C4-2B (cell line): ENCODE measurements around the gene CSTA.

Experiments
- ZFX ChIP-seq: fragments of 450-650 bp; IDR thresholded peaks from 2 replicates; pipeline ENCODE4 v1.6.1; 2017
- TF ChIP-seq, protein P1 (sequence below): fragments of 450-650 bp; conservative IDR thresholded peaks from 2 replicates; pipeline ENCODE4 v1.5.1; 2017; ENCODE audit warnings: mild to moderate bottlenecking

DNA sequence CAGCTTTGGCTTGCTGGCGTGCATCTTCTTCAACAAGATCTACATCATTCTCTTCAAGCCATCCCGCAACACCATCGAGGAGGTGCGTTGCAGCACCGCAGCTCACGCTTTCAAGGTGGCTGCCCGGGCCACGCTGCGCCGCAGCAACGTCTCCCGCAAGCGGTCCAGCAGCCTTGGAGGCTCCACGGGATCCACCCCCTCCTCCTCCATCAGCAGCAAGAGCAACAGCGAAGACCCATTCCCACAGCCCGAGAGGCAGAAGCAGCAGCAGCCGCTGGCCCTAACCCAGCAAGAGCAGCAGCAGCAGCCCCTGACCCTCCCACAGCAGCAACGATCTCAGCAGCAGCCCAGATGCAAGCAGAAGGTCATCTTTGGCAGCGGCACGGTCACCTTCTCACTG is 40.6 kb upstream of the CSTA start:
- TF ChIP-seq, protein P1, sequence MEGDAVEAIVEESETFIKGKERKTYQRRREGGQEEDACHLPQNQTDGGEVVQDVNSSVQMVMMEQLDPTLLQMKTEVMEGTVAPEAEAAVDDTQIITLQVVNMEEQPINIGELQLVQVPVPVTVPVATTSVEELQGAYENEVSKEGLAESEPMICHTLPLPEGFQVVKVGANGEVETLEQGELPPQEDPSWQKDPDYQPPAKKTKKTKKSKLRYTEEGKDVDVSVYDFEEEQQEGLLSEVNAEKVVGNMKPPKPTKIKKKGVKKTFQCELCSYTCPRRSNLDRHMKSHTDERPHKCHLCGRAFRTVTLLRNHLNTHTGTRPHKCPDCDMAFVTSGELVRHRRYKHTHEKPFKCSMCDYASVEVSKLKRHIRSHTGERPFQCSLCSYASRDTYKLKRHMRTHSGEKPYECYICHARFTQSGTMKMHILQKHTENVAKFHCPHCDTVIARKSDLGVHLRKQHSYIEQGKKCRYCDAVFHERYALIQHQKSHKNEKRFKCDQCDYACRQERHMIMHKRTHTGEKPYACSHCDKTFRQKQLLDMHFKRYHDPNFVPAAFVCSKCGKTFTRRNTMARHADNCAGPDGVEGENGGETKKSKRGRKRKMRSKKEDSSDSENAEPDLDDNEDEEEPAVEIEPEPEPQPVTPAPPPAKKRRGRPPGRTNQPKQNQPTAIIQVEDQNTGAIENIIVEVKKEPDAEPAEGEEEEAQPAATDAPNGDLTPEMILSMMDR: no peak
- TF ChIP-seq ZFX: no peak
